Jurkat, Clone E6-1 (cell line): ENCODE results near the gene TMEM252.

Source experiments
- DNase-seq: peaks from one replicate; pipeline ENCODE4 v3.0.0-alpha.2; 2011; ENCODE audit warnings: low read depth, low spot score
- H3K4me3 ChIP-seq: 2 replicates; pipeline ENCODE4 v1.5.1; 2011; ENCODE audit warnings: mild to moderate bottlenecking, low read length, control low read depth, moderate library complexity

The TMEM252 gene

DNA sequence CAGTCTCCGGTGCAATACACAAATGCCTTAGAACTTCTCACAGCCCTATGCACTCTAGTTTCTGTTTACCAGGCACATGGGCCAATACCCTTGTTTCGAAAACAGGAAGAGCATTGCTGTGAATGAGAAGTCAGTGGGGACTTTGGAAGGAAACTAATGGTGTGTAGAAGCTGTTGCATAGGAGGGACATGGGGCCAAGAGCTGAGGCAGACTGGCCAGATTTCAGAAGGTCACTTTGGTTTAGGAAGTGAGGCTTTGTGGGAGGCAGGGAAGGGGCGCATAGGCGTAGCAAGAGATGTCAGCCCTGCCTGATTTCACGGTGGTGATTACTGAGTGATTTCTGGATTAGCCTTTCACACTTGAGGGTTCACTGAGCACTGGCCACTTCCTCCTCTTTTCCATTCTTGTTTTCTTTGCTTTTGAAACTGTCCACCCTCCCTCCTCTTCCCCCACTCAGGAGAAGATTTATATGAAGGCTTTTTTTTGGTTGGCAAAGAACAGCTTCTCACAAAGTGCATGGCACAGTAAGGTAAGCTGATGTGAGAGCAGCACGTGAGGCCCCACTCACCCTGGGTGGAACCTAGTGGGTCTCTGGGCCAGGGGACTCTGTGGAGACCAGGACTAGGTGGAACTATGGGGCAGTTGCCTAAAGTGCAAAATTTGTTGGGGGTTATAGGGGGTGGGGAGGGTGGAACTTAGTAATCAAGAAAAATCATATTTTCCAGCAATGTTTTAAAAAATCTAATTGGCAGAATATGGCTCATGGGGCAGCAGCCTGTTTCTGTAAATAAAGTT lies 6.1 kb upstream of the TMEM252 start:
- DNase-seq = no peak
- H3K4me3 ChIP-seq = no peak overlapping the region

DNA sequence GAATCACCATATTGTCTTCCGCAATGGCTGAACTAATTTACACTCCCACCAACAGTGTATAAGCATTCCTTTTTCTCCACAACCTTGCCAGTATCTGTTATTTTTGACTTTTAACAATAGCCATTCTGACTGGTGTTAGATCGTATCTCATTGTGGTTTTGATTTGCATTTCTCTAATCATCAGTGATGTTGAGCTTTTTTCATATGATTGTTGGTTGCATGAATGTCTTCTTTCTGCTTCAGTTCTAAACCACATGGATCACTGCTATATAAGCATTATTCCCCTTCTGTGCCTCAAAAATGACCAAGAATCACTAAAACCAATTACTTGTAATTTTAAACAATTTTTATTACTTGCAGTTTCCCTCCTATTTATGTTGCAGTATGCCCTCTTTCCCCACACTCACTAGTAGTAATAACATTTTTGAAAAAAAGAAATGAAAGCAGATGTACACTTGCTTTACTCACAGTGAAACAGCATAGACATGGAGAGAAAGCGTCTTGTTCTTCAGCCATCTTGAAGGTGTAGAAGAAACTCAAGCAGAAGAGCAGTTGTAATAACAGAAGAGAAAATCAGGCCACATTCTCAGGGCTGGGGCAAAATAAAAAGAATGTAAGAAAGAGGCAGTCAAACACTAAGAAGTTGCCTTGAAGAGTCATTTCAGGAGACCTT lies 4.5 kb upstream of the TMEM252 start:
- H3K4me3 ChIP-seq = no peak overlapping the region
- no peak for DNase-seq

DNA sequence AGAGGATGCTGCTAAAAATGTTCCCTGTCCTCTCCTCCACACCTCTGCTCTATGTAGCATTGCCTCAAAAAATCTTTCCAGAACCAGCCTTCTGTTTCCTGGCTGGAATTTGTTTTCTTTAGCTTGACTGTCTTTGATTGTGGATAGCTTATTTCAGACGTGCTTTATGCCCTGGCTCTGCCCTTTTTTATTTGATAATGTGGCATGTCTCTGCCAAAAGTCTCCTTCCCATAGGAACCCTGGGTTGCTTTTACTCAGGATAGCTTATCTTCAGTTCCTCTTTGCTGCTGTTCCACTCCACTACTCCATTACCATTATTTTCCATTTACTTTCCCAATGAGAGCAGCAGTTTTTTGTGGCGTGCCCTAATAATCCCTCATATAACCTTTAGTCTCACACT lies 885 bp upstream of the TMEM252 start:
- no peak overlapping the region for H3K4me3 ChIP-seq
- no peak for DNase-seq

DNA sequence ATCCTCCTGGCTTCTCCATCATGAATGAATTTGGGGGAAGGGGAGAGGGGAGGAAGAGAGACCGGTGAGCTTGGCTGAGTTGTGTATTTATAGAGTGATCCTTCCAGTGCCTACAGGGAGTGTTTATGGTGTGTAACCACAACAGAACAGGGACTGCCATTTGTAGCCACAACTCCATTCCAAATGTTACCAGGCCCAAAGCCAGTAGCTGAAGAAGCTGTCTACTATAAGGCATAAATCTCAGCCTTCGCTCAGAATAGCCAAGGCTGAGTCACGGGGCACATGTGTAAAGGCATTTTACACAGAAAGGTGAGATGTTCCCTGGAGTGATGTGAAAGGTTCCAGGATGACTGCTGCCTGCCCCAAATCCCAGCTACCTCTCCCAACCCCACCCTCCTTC lies 2.5 kb downstream of the TMEM252 start:
- no peak for DNase-seq
- H3K4me3 ChIP-seq = no peak overlapping the region

DNA sequence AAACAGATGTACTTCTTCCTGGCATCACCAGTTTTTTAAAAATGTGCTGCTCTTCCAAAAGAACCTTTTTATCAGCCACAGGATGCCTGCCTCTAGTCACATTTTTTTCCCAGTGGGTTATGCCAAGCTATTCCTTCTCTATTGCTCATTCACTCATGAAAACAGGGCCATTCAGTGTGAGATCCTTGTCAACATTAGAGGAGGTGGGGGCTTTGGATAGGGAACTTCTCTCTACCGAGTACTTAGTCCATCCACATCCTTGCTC lies 3.1 kb downstream of the TMEM252 start:
- H3K4me3 ChIP-seq = no peak overlapping the region
- DNase-seq = no peak

DNA sequence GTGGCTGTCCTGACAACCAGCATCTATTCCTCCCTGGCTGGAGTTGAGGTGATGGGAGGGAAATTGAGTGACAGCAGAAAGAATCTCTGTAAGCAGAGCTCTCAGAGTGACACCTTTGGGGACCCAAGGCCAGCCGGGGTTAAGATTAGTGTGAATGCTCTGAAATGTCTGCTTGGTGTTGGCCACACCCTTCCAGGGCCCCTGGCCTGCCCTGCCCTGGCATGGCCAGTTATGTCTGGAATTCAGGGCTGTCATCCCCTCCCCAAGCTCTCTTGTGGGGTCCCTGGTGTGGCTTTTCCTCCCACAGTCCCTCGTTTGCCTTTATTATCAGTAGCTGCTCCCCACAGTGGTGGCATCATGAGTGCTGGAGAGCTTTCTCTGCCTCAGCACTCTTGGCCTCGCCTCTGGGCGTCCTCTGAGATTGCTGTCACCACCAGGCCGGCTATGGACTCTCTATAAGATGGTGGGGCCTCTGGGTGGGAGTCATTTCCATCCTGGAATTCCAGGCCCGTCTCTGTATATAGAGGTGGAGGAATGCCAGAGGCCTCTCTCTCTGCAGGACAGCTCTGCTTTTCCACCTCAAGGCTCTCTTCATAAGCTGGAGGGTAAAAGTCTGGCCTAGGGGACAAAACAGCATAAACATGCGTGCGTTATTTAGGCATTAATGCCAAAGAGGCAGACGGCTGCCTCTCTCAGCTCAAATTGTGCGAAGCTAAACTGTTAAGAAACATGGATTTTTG lies 3.6 kb downstream of the TMEM252 start:
- DNase-seq = no peak
- no peak overlapping the region for H3K4me3 ChIP-seq

- no peak for DNase-seq
- H3K4me3 ChIP-seq = no peak overlapping the region
These were observed 7.0 kb downstream of the TMEM252 start for GRCh38 chr9:68533678-68534077.

GRCh38 chr9:68532131-68532530 lies 8.6 kb downstream of the TMEM252 start:
- no peak overlapping the region for H3K4me3 ChIP-seq
- DNase-seq = no peak

DNA sequence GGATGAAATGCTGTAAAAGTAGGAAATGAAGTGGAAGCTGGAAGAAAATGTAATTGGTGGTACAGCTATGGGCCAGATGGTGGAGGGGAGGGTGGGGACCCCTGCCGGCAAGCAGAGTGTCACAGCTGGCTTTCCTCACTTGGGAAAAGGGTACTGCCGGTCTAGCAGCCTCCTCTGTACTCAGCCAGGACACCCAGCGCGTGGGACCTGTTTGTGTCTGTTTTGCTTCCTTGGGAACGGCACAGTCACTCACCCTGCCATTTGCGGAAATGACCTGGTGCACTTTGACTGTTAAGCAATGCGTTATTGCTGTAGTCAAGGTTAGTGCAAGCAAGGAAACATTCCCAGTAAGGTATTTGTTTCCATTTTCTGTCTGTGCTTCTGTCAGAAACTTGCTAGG lies 10.1 kb downstream of the TMEM252 start:
- DNase-seq = no peak
- no peak overlapping the region for H3K4me3 ChIP-seq

- no peak for DNase-seq
- no peak overlapping the region for H3K4me3 ChIP-seq
These were observed 17.2 kb downstream of the TMEM252 start for GRCh38 chr9:68523367-68523936.

- no peak overlapping the region for H3K4me3 ChIP-seq
- DNase-seq = no peak
These were observed 17.7 kb downstream of the TMEM252 start for GRCh38 chr9:68522954-68523353.

- no peak for DNase-seq
- H3K4me3 ChIP-seq = no peak overlapping the region
These were observed 18.6 kb downstream of the TMEM252 start for GRCh38 chr9:68522131-68522530.

DNA sequence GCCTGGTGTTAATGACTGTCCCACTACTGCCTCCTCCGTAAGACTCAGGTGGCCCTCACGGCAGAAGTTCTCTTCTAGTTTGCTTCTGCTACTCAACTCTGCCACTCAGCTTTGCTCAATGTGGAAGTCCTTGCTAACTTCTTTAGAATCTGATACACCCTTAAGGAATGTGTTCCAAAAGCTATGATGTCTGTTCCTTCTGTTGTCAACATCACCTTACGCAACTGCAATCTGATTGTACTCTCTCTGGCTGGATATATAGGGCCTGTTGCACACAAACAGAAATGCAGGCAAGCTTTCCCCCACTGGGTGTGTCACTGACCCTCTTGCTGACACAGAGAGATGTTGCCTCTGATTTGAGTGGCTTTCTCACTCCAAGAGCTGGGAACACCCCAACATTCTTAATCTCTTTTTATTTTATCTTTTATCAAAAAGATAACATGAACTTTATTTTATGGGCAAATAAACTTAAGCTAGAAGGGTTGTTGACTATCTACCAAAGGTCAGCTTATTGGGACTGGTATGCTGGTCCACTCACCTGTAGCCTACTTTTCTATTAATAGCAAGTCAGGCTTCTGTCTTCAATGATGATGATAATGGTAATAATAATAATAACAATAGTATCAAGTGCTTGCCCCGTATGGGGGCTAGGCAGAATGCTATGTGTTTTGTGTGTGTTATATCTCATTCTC lies 25.2 kb downstream of the TMEM252 start:
- no peak for DNase-seq
- H3K4me3 ChIP-seq = no peak overlapping the region

- DNase-seq = no peak
- H3K4me3 ChIP-seq = no peak overlapping the region
These were observed 26.7 kb downstream of the TMEM252 start for GRCh38 chr9:68513981-68514380.

- no peak overlapping the region for H3K4me3 ChIP-seq
- DNase-seq = no peak
These were observed 27.3 kb downstream of the TMEM252 start for GRCh38 chr9:68513385-68513784.

- DNase-seq = no peak
- no peak overlapping the region for H3K4me3 ChIP-seq
These were observed 31.0 kb downstream of the TMEM252 start for GRCh38 chr9:68509689-68510088.

DNA sequence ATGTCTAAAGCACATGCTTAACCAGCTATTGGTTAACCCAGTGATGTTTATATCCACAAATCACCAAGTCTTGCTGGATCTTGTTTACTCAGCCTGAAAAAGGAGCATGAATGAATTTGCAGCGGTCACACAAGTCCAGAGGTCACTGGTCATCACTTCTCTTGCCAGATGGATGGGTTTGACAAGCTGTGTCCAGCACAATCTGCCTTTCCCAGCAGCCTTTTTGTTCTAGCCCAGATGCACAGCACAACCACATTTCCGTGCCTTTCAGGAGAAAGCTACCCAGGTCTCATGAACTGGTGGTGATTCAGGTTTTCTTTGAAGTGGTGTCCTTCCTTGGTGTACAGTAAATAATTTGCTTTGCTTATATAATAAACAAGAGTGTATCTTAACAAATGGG lies 32.1 kb downstream of the TMEM252 start:
- no peak for DNase-seq
- H3K4me3 ChIP-seq = no peak overlapping the region

GRCh38 chr9:68507806-68508145 lies 32.9 kb downstream of the TMEM252 start:
- no peak for DNase-seq
- H3K4me3 ChIP-seq = no peak overlapping the region

DNA sequence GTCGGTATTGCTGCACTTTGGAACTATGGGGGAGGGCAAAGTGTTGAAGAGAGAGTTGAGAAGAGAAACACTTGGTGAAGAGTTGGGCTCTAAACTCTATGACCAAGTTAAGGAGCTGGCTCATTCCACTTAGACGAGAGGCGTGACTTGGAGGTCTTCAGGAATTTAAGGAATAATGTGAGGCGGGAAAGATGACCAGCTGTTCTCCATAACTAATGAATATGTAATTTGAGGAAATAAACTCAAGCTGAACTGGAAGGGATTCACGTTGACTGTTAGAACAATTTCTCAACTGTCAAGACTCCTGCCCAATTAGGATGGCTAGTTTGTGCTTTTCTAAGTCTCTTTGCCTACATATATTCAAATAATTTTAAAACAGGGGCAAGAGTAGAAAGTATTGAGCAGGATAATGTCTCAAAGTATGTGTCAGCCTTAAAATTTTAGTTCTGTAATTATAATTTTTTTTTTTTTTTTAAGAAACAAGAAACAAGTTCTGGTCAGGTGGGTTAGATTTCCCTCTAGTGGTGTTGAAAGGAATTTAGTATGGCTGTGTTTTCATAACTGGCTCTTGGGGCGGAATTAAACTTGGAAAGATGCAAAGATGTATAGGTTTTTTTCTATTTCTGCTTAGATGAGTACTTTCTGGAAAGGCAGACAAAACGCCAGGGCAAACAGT lies 33.4 kb downstream of the TMEM252 start:
- no peak overlapping the region for H3K4me3 ChIP-seq
- DNase-seq = peak; percentile 26
